Trophoblast cell (in vitro differentiated cells and primary cell): ENCODE data around the gene ARIH1.
"Not testable (repeated sequence)": the region's sequence is repeated elsewhere in the genome, so short reads cannot be mapped to it uniquely, and the experiment has no call there.

Source experiments
- DNase-seq, 2 donors: peaks; one replicate each; pipeline ENCODE4 v3.0.0-alpha.2; 2016
- H2AFZ ChIP-seq: 2 replicates; pipeline ENCODE4 v1.6.1; 2013; ENCODE audit warnings: low read length, moderate library complexity, mild to moderate bottlenecking; ENCODE audit not compliant: insufficient read depth, poor library complexity
- H2AK5ac ChIP-seq: 2 replicates; pipeline ENCODE4 v1.6.1; 2013; ENCODE audit warnings: mild to moderate bottlenecking, low read length
- H2BK120ac ChIP-seq: 2 replicates; pipeline ENCODE4 v1.6.1; 2013; ENCODE audit warnings: low read length, mild to moderate bottlenecking, moderate library complexity; ENCODE audit not compliant: insufficient read depth, poor library complexity
- H2BK12ac ChIP-seq: 2 replicates; pipeline ENCODE4 v1.6.1; 2013; ENCODE audit warnings: mild to moderate bottlenecking, low read length, moderate library complexity
- H2BK5ac ChIP-seq: 2 replicates; pipeline ENCODE4 v1.6.1; 2013; ENCODE audit warnings: low read length, low read depth, moderate library complexity, mild to moderate bottlenecking; ENCODE audit not compliant: poor library complexity
- H3K14ac ChIP-seq: 2 replicates; pipeline ENCODE4 v1.6.1; 2013; ENCODE audit warnings: mild to moderate bottlenecking, low read length
- H3K18ac ChIP-seq: 2 replicates; pipeline ENCODE4 v1.6.1; 2013; ENCODE audit warnings: mild to moderate bottlenecking, low read length
- H3K23ac ChIP-seq: 2 replicates; pipeline ENCODE4 v1.6.1; 2013; ENCODE audit warnings: low read length
- H3K27ac ChIP-seq: 2 replicates; pipeline ENCODE4 v1.5.1; 2013; ENCODE audit warnings: low read depth, mild to moderate bottlenecking, inconsistent platforms, low read length, moderate library complexity
- H3K27me3 ChIP-seq: 2 replicates; pipeline ENCODE4 v1.6.1; 2013; ENCODE audit warnings: inconsistent platforms, mild to moderate bottlenecking, low read length, moderate library complexity; ENCODE audit not compliant: insufficient read depth
- H3K36me3 ChIP-seq, 2 experiments: 1 replicate in 1 of 2; 2 replicates in 1 of 2; pipeline ENCODE4 v1.6.1; 2013; ENCODE audit warnings: low read length in 2 of 2, mild to moderate bottlenecking in 2 of 2, moderate library complexity in 1 of 2; ENCODE audit not compliant: insufficient read depth in 2 of 2, control insufficient read depth in 1 of 2
- H3K4ac ChIP-seq: 2 replicates; pipeline ENCODE4 v1.6.1; 2013; ENCODE audit warnings: low read depth, mild to moderate bottlenecking, low read length, moderate library complexity
- H3K4me1 ChIP-seq, 2 experiments: 1 replicate in 1 of 2; 2 replicates in 1 of 2; pipeline ENCODE4 v1.6.1; 2013; ENCODE audit warnings: low read length in 2 of 2, mild to moderate bottlenecking in 2 of 2, moderate library complexity in 1 of 2; ENCODE audit not compliant: insufficient read depth in 2 of 2, control insufficient read depth in 1 of 2
- H3K4me2 ChIP-seq: 2 replicates; pipeline ENCODE4 v1.6.1; 2013; ENCODE audit warnings: inconsistent platforms, mild to moderate bottlenecking, low read length, moderate library complexity
- H3K4me3 ChIP-seq: 2 replicates; pipeline ENCODE4 v1.5.1; 2013; ENCODE audit warnings: mild to moderate bottlenecking, low read depth, low read length, inconsistent platforms
- H3K79me1 ChIP-seq: one replicate; pipeline ENCODE4 v1.6.1; 2013; ENCODE audit warnings: low read length
- H3K79me2 ChIP-seq: 2 replicates; pipeline ENCODE4 v1.6.1; 2013; ENCODE audit warnings: low read length, mild to moderate bottlenecking; ENCODE audit not compliant: control insufficient read depth, insufficient read depth, poor library complexity
- H3K9ac ChIP-seq: 2 replicates; pipeline ENCODE4 v1.6.1; 2013; ENCODE audit warnings: mild to moderate bottlenecking, low read length
- H3K9me3 ChIP-seq: 2 replicates; pipeline ENCODE4 v1.6.1; 2013; ENCODE audit warnings: low read depth, mild to moderate bottlenecking, control low read depth, inconsistent platforms, low read length; ENCODE audit not compliant: insufficient read depth
- H4K12ac ChIP-seq: 2 replicates; pipeline ENCODE4 v1.6.1; 2013; ENCODE audit warnings: low read depth, mild to moderate bottlenecking, low read length, moderate library complexity
- H4K8ac ChIP-seq: 2 replicates; pipeline ENCODE4 v1.6.1; 2013; ENCODE audit warnings: low read depth, mild to moderate bottlenecking, low read length, moderate library complexity
- H4K91ac ChIP-seq: one replicate; pipeline ENCODE4 v1.6.1; 2013; ENCODE audit warnings: low read depth, mild to moderate bottlenecking, low read length, moderate library complexity
- WGBS: extraction: QIAGEN DNeasy Blood & Tissue Kit; methylation state at CpG from one replicate; pipeline ENCODE4 v1.1.7; 2013; ENCODE audit warnings: missing lambda C conversion rate; ENCODE audit not compliant: insufficient read length, insufficient coverage; ENCODE audit errors: extremely low coverage; 5-methylcytosine and 5-hydroxymethylcytosine counted together

The ARIH1 gene

GRCh38 chr15:72612324-72612723, 138.2 kb downstream of the ARIH1 start:
- H3K9me3 ChIP-seq, H3K18ac ChIP-seq, H3K79me2 ChIP-seq, H2BK12ac ChIP-seq, H3K36me3 ChIP-seq, H3K4me2 ChIP-seq, DNase-seq, H3K27me3 ChIP-seq, H3K14ac ChIP-seq, H4K12ac ChIP-seq, H2AFZ ChIP-seq, H3K9ac ChIP-seq, H3K79me1 ChIP-seq, H2BK120ac ChIP-seq, H2AK5ac ChIP-seq, H3K23ac ChIP-seq, H3K4me1 ChIP-seq, H3K27ac ChIP-seq, H4K91ac ChIP-seq, H2BK5ac ChIP-seq, H4K8ac ChIP-seq, H3K4me3 ChIP-seq, H3K4ac ChIP-seq: not testable (repeated sequence)
- no CpG with 5 or more reads among the region's 3 CpGs for WGBS

- Histone ChIP-seq H2AK5ac (no peak overlapping the region), H2AFZ (no peak overlapping the region), H3K27me3 (no peaks in the 10 kb centered on the region), H4K12ac (no peak overlapping the region), H3K4me1 (no peaks in the 10 kb centered on the region), H3K9me3 (no peaks in the 10 kb centered on the region), H3K9ac (no peak overlapping the region), H4K8ac (no peak overlapping the region), H3K36me3 (no peaks in the 10 kb centered on the region), H3K4me3 (no peak overlapping the region), H3K79me1 (no peaks in the 10 kb centered on the region), H2BK12ac (no peak overlapping the region), H3K27ac (no peak overlapping the region), H3K18ac (no peak overlapping the region), H2BK5ac (no peak overlapping the region), H2BK120ac (no peak overlapping the region), H4K91ac (no peak overlapping the region), H3K23ac (no peak overlapping the region), H3K79me2 (no peaks in the 10 kb centered on the region), H3K4me2 (no peak overlapping the region), H3K14ac (no peak overlapping the region), H3K4ac (no peak overlapping the region)
- no peak for DNase-seq
- WGBS = no CpG with 5 or more reads among the region's 3 CpGs
Observed at GRCh38 chr15:72614810-72615532, 140.8 kb downstream of the ARIH1 start.

- H3K9me3 ChIP-seq, H3K23ac ChIP-seq, H2AFZ ChIP-seq, H3K36me3 ChIP-seq, H3K4me3 ChIP-seq, H3K79me1 ChIP-seq, H3K27ac ChIP-seq, H3K14ac ChIP-seq, H3K4me1 ChIP-seq, H4K91ac ChIP-seq, DNase-seq, H3K9ac ChIP-seq, H3K4me2 ChIP-seq, H3K27me3 ChIP-seq, H2BK12ac ChIP-seq, H3K18ac ChIP-seq, H4K8ac ChIP-seq, H2BK5ac ChIP-seq, H3K79me2 ChIP-seq, H2AK5ac ChIP-seq, H2BK120ac ChIP-seq, H4K12ac ChIP-seq, H3K4ac ChIP-seq: not testable (repeated sequence)
- no CpG with 5 or more reads among the region's 7 CpGs for WGBS
Observed at GRCh38 chr15:72615533-72616233, 141.6 kb downstream of the ARIH1 start.

DNA sequence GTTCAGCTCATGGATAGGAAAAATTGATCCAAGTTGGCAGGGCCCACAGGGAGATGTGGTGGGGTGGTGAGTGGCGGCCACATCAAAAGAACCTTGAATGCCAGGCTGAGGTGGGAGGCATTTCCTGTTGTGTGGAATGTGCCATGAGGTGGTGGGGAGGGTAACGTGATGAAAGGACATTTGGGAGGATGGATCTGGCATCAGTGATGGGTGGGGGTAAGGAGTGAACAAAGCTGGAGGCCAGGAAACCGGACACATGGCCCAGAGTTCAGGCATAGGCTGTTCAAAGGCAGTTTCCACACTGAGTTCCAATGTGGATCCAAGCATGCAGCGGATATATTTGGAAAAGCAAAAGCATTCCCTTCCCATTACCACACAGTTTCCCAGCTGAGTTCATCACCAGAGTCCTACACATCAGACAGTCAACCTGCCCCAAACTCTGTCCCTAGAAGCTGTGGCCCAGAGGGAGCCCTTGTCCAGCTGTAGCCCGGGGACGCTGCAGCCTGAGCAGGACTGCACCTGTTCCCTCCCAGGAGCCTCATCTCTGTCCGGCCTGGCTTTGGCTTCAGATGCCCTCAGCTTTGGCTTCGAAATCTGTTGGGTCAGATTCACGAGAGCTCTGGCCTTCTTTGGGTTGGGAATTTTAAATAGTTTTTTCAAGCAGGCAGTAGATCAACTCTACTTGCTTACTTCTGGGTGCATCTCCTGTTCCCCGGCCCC, 142.5 kb downstream of the ARIH1 start:
- Histone ChIP-seq H3K9me3 (no peaks in the 10 kb centered on the region), H3K14ac (no peak overlapping the region), H3K23ac (no peak overlapping the region), H2BK120ac (no peak overlapping the region), H3K18ac (no peak overlapping the region), H4K12ac (no peak overlapping the region), H3K4me3 (no peak overlapping the region), H3K4me1 (no peaks in the 10 kb centered on the region), H3K9ac (no peak overlapping the region), H2BK12ac (no peak overlapping the region), H2BK5ac (no peak overlapping the region), H3K27ac (no peak overlapping the region), H3K79me1 (no peaks in the 10 kb centered on the region), H3K36me3 (no peaks in the 10 kb centered on the region), H3K4ac (no peak overlapping the region), H3K79me2 (no peaks in the 10 kb centered on the region), H3K27me3 (no peaks in the 10 kb centered on the region), H3K4me2 (no peak overlapping the region), H2AFZ (no peak overlapping the region), H4K91ac (no peak overlapping the region), H2AK5ac (no peak overlapping the region), H4K8ac (no peak overlapping the region)
- no CpG with 5 or more reads among the region's 10 CpGs for WGBS
- DNase-seq = no peak
